Left lung (tissue), 14 donors: ENCODE measurements around the gene ERV3-1. TPM values are rescaled to one million over a fixed set of nuclear protein-coding genes. Genes with fewer than 3 reads are reported as not detected.
A peak's percentile ranks its signal among the peaks of the same experiment; 100 is the strongest.
"Not testable (repeated sequence)": the region's sequence is repeated elsewhere in the genome, so short reads cannot be mapped to it uniquely, and the experiment has no call there.

ENCODE experiments used
- ATAC-seq: fragments of 200-7000 bp; cut with Tn5 transposase; one replicate; pipeline ENCODE4 v1.9.1; 2020; ENCODE audit warnings: moderate library complexity
- DNase-seq, 4 donors: peaks; one replicate each; pipeline ENCODE4 v3.0.0-alpha.2; 2013 to 2020
- H3K27ac ChIP-seq, 2 donors: fragments of 200-600 bp; sonication (generic) in 1 of 2; one replicate each; pipeline versions ENCODE4 v1.5.0 to v1.8.0; 2020 to 2021
- H3K27me3 ChIP-seq, 2 donors: fragments of 200-600 bp; sonication (generic) in 1 of 2; one replicate each; pipeline versions ENCODE4 v1.5.0 to v1.8.0; 2020 to 2021
- H3K36me3 ChIP-seq, 2 donors: fragments of 200-600 bp; sonication (generic) in 1 of 2; one replicate each; pipeline versions ENCODE4 v1.5.0 to v1.8.0; 2020 to 2021
- H3K4me1 ChIP-seq, 2 donors: fragments of 200-600 bp; one replicate each; pipeline ENCODE4 v1.8.0; 2021
- H3K4me3 ChIP-seq, 2 donors: fragments of 200-600 bp; sonication (generic) in 1 of 2; one replicate each; pipeline versions ENCODE4 v1.5.0 to v1.8.0; 2020 to 2021; ENCODE audit warnings: mild to moderate bottlenecking in 1 of 2
- H3K9me3 ChIP-seq, 2 donors: fragments of 200-600 bp; sonication (generic) in 1 of 2; one replicate each; pipeline versions ENCODE4 v1.5.0 to v1.8.0; 2020 to 2021
- CTCF ChIP-seq, 2 donors: fragments of 200-600 bp; sonication (generic) in 1 of 2; IDR thresholded peaks; one replicate each; pipeline versions ENCODE4 v1.5.0 to v1.8.0; 2021; ENCODE audit warnings: antibody characterized with exemption in 2 of 2
- intact Hi-C, 2 donors: fragments of 100-400 bp; cut with DNase I; formaldehyde crosslinking; loops; one replicate each; pipeline versions ENCODE4 v1.11.2 to v1.14.2; 2022
- long read RNA-seq, 12 donors: library from polyadenylated mRNA in 2 of 12; unstranded in 2 of 12; transcript quantifications; one replicate each; pipeline ENCODE4 v2.0.0 and lab custom pipeline, GENCODE V29; 2019 to 2026
- polyA plus RNA-seq, 6 donors: library from polyadenylated mRNA; unstranded; fragments of 120-200 nt; gene quantifications; one replicate each; pipeline ENCODE4 v1.2.1, GENCODE V29; 2013; ENCODE audit not compliant: insufficient read length in 6 of 6
- total RNA-seq, 2 donors: library from RNA; stranded (reverse); fragmentation: NEBNext Ultra II Directional; extraction: Animal tissue kit (Norgen Biotek cat#: 25700); gene quantifications; one replicate each; pipeline ENCODE4 v1.2.1, GENCODE V29; 2021
- donor health status: DM: no; HTN: yes; CAD: no.
- donor health status: DM: no; HTN: no; CAD: no.

ERV3-1 gene
- total RNA-seq: 10 to 100 TPM; 17.0 to 31.2 TPM
- polyA plus RNA-seq: 10 to 100 TPM; 54.7 to 75.7 (median 63.7) TPM
- long read RNA-seq, donor 1, transcript ERV3-1-201 (2 exons, 2,719 nt): major isoform, 42 of 45 reads
- long read RNA-seq, donor 1, partial matches to known transcripts: 0 of 45 reads
- long read RNA-seq, donor 1, other reads (novel, unspliced or antisense): 0 of 45 reads
- long read RNA-seq, donor 2, transcript ERV3-1-201 (2 exons, 2,719 nt): major isoform, 31 of 34 reads
- long read RNA-seq, donor 2, partial matches to known transcripts: 0 of 34 reads
- long read RNA-seq, donor 2, other reads (novel, unspliced or antisense): 0 of 34 reads
- long read RNA-seq, donor 3, transcript ERV3-1-201 (2 exons, 2,719 nt): major isoform, 9 of 11 reads
- long read RNA-seq, donor 3, partial matches to known transcripts: 0 of 11 reads
- long read RNA-seq, donor 3, other reads (novel, unspliced or antisense): 0 of 11 reads
- long read RNA-seq, donor 4, partial matches to known transcripts: 0 of 3 reads
- long read RNA-seq, donor 4, other reads (novel, unspliced or antisense): 3 of 3 reads
- long read RNA-seq, donor 5, transcript ERV3-1-201 (2 exons, 2,719 nt): major isoform, 31 of 32 reads
- long read RNA-seq, donor 5, partial matches to known transcripts: 0 of 32 reads
- long read RNA-seq, donor 5, other reads (novel, unspliced or antisense): 0 of 32 reads
- long read RNA-seq, donor 6, transcript ERV3-1-201 (2 exons, 2,719 nt): major isoform, 19 of 21 reads
- long read RNA-seq, donor 6, partial matches to known transcripts: 0 of 21 reads
- long read RNA-seq, donor 6, other reads (novel, unspliced or antisense): 0 of 21 reads
- long read RNA-seq, donor 7, transcript ERV3-1-201 (2 exons, 2,719 nt): major isoform, 13 of 15 reads
- long read RNA-seq, donor 7, partial matches to known transcripts: 0 of 15 reads
- long read RNA-seq, donor 7, other reads (novel, unspliced or antisense): 0 of 15 reads
- long read RNA-seq, donor 8, transcript ERV3-1-201 (2 exons, 2,719 nt): major isoform, 11 of 12 reads
- long read RNA-seq, donor 8, partial matches to known transcripts: 0 of 12 reads
- long read RNA-seq, donor 8, other reads (novel, unspliced or antisense): 0 of 12 reads
- long read RNA-seq, donor 9: 0 reads
- long read RNA-seq, donor 10, partial matches to known transcripts: 0 of 1 reads
- long read RNA-seq, donor 10, other reads (novel, unspliced or antisense): 1 of 1 reads
- long read RNA-seq, donor 11, transcript ERV3-1-201 (2 exons, 2,719 nt): major isoform, 10 of 11 reads
- long read RNA-seq, donor 11, partial matches to known transcripts: 0 of 11 reads
- long read RNA-seq, donor 11, other reads (novel, unspliced or antisense): 0 of 11 reads
- long read RNA-seq, donor 12, transcript ERV3-1-201 (2 exons, 2,719 nt): major isoform, 15 of 18 reads
- long read RNA-seq, donor 12, partial matches to known transcripts: 0 of 18 reads
- long read RNA-seq, donor 12, other reads (novel, unspliced or antisense): 0 of 18 reads

- peaks cover 8 to 49% of the 10 kb centered on the region in 2 donors for H3K4me1 ChIP-seq
- H3K9me3 ChIP-seq: peaks cover 0 to 13% of the 10 kb centered on the region in 2 donors
- ATAC-seq (peak; percentile 99), DNase-seq (peak; percentile 91 to 96 (median 94))
- no peak for TF ChIP-seq CTCF (IDR thresholded peaks at IDR 0.05)
- intact Hi-C loops: no loop called here
- no peaks in the 10 kb centered on the region for H3K27me3 ChIP-seq
- H3K4me3 ChIP-seq: peak within 1 kb of the TSS; percentile 59 to 70
- peak within 1 kb of the TSS; percentile 88 to 90 for H3K27ac ChIP-seq
- H3K36me3 ChIP-seq: peaks cover 0 to 1% of the 10 kb centered on the region in 2 donors
Observed at GRCh38 chr7:65006094-65006992, at the start of gene ERV3-1. Gene ERV3-1, minus strand, starts transcription at chr7:65006687. Its CDS starts 13,661 bp downstream, at chr7:64993026.

GRCh38 chr7:65055786-65056185, 49.3 kb upstream of the ERV3-1 start:
- H3K9me3 ChIP-seq, H3K4me1 ChIP-seq, H3K27ac ChIP-seq, H3K27me3 ChIP-seq, H3K4me3 ChIP-seq, ATAC-seq, intact Hi-C loops, DNase-seq: not testable (repeated sequence)
- peaks cover 0 to 11% of the 10 kb centered on the region in 2 donors for H3K36me3 ChIP-seq

- DNase-seq, intact Hi-C loops, H3K4me1 ChIP-seq, ATAC-seq, H3K27ac ChIP-seq, H3K9me3 ChIP-seq, H3K27me3 ChIP-seq, H3K4me3 ChIP-seq: not testable (repeated sequence)
- peaks cover 0 to 11% of the 10 kb centered on the region in 2 donors for H3K36me3 ChIP-seq
Observed at GRCh38 chr7:65054466-65054994, 48.0 kb upstream of the ERV3-1 start.

GRCh38 chr7:65051654-65052053, 45.2 kb upstream of the ERV3-1 start:
- DNase-seq, H3K36me3 ChIP-seq, ATAC-seq, H3K4me1 ChIP-seq, H3K27ac ChIP-seq, intact Hi-C loops, H3K27me3 ChIP-seq, H3K4me3 ChIP-seq, H3K9me3 ChIP-seq: not testable (repeated sequence)

- DNase-seq, ATAC-seq, H3K9me3 ChIP-seq, H3K36me3 ChIP-seq, H3K27me3 ChIP-seq, H3K4me1 ChIP-seq, H3K27ac ChIP-seq, H3K4me3 ChIP-seq, intact Hi-C loops: not testable (repeated sequence)
Observed at GRCh38 chr7:65051139-65051538, 44.7 kb upstream of the ERV3-1 start.

- DNase-seq, H3K27ac ChIP-seq, H3K27me3 ChIP-seq, intact Hi-C loops, H3K4me3 ChIP-seq, H3K9me3 ChIP-seq, H3K4me1 ChIP-seq: not testable (repeated sequence)
- ATAC-seq: peak; percentile 53
- peaks cover 0 to 17% of the 10 kb centered on the region in 2 donors for H3K36me3 ChIP-seq
Observed at GRCh38 chr7:65046329-65046728, 39.8 kb upstream of the ERV3-1 start.

GRCh38 chr7:65045589-65045988, 39.1 kb upstream of the ERV3-1 start:
- H3K36me3 ChIP-seq: peaks cover 0 to 17% of the 10 kb centered on the region in 2 donors
- H3K9me3 ChIP-seq, intact Hi-C loops, H3K4me1 ChIP-seq, ATAC-seq, H3K27me3 ChIP-seq, H3K4me3 ChIP-seq, DNase-seq, H3K27ac ChIP-seq: not testable (repeated sequence)

- H3K27me3 ChIP-seq, H3K36me3 ChIP-seq, H3K9me3 ChIP-seq, intact Hi-C loops: not testable (repeated sequence)
- H3K4me3 ChIP-seq: peak overlapping the region; percentile 51 to 62
- ATAC-seq (peak; percentile 4), DNase-seq (peak in 3 of 4 donors; percentile 25 to 88 (median 51))
- H3K27ac ChIP-seq: peak overlapping the region; percentile 78 to 85
- H3K4me1 ChIP-seq: peaks cover 6 to 25% of the 10 kb centered on the region in 2 donors
Observed at GRCh38 chr7:65038767-65039166, 32.3 kb upstream of the ERV3-1 start.
